NCI-H1105 (cell line): ENCODE measurements around the gene SETD6.
"Not testable (repeated sequence)": the region's sequence is repeated elsewhere in the genome, so short reads cannot be mapped to it uniquely, and the experiment has no call there.

Experiments used
- DNase-seq: peaks from one replicate; lab custom pipeline; 2025; lab: John Stamatoyannopoulos, UW

Gene SETD6

GRCh38 chr16:58537124-58537906 lies 22.0 kb downstream of the SETD6 start:
- DNase-seq = no peak

DNA sequence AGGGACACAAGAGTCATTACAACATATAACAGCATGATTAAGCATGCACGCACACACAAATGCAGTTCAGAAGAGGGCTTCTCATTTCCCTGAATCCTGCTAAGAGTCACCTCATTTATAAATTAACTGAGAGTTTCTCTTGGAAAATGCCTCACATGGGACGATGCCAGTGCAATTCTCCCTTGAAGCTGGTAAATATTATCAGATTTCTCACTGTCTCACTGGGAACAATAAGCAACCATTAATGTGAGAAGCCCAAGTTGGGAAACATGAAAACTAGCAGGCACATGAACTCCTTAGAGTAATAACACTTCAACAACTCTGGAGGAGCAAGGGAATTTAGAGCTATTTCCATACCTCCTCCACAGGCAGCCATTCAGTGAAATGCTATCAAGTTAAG lies 26.4 kb downstream of the SETD6 start:
- no peak for DNase-seq

GRCh38 chr16:58542291-58542690 lies 27.0 kb downstream of the SETD6 start:
- DNase-seq = no peak

- no peak for DNase-seq
Observed at GRCh38 chr16:58543685-58544084, 28.4 kb downstream of the SETD6 start.

DNA sequence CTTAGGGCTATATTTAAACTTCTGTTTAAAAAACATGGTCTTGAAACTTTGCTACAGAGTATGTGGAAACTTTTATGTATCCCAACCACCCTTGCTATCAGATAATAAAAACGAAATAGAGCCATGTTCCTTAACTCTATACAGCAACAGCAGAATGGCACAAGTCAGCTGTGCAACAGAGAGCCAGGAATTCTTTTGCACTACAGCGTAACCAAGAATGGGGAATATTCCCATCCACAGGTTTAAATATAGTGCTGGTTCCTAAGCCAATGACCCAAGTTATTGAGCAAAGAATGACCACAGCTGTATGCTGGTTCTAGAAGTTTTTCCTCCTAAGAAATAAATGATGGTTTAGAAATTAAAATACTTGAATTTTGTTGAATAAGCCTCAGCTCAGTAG lies 33.1 kb downstream of the SETD6 start:
- DNase-seq = no peak

DNA sequence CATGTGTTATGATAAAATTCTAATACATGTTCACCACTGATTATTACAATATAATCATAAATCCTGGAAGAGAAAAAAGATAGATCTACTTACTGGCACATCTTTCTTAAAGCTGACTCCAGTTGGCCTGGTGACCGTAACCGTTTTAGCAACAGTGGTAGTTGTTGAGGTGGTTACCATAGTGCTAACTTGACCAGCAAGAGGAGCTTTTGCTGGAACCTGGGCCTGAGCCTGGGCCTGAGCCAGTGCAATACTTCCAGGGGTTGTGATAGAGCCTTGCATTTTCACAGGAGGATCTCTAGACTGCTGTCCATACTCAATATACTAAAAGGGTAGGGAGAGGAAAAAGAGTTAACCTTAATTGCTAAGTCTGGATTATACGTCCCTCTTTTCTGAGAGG lies 36.2 kb downstream of the SETD6 start:
- DNase-seq = no peak

GRCh38 chr16:58556678-58557077 lies 41.4 kb downstream of the SETD6 start:
- DNase-seq = no peak

DNA sequence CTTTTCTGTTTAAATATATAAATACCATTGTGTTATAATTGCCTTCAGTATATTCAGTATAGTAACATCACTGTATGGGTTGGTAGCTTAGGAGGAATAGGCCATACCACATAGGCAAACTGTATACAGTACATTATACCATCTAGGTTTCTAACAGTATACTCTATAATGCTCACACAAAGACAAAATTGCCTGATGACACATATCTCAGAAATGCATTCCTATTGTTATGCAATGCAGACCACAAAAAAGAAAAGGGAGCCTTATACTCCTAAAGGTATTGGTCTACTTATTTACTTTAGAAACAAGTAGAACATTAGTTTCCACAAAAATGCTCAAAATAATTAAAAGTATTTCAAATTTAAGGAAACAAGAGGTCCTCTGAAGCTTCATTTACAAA lies 47.9 kb downstream of the SETD6 start:
- no peak for DNase-seq

DNA sequence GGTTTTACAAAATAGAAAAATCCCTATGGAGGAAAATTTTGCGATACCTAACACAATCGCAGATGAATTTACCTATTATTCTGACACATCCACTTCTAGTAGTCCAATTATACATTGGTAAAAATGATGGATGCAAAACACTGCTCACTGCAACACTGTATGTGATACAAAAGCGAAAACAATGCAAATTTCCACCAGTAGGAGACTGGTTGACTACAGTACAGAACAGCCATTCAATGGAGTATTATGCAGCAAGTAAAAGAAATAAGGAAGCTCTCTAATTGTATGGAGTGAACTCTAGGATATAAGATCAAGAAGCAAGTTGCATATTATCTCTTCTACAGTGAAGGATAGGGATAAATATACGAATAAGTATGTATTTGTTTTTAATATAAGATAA lies 48.5 kb downstream of the SETD6 start:
- DNase-seq = no peak

DNA sequence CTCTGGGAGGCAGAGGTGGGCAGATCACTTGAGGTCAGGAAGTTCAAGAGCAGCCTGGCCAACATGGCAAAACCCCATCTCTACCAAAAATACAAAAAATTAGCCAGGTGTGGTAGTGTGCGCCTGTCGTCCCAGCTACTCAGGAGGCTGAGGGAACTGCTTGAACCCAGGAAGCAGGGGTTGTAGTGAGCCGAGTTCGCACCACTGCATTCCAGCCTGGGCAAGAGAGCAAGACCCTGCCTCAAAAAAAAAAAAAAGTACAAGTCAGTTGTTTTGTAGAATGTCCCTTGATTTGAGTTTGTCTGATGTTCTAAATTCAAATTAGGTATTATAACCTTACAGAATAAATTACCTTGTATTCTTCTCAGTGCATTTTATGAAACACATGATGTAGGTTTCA lies 50.4 kb downstream of the SETD6 start:
- DNase-seq = not testable (repeated sequence)
